MM.1S (cell line): Measurements from ENCODE around the gene KIF17.

Experiments
- DNase-seq: peaks from one replicate; pipeline ENCODE4 v3.0.0-alpha.2; 2015
- H2AFZ ChIP-seq: fragments of 300-600 bp; sonication (generic); 2 replicates; pipeline ENCODE4 v1.6.0; 2016; ENCODE audit warnings: antibody characterized with exemption, low read length
- H3F3A ChIP-seq: fragments of 300-600 bp; sonication (generic); 2 replicates; pipeline ENCODE4 v1.6.1; 2016; ENCODE audit warnings: mild to moderate bottlenecking, antibody characterized with exemption, low read length, moderate library complexity, mixed read lengths; ENCODE audit not compliant: insufficient read depth
- H3K27ac ChIP-seq: fragments of 300-600 bp; sonication (generic); 2 replicates; pipeline ENCODE4 v1.5.1; 2016; ENCODE audit warnings: mild to moderate bottlenecking, low read length
- H3K27me3 ChIP-seq: fragments of 300-600 bp; sonication (generic); replicated peaks from 2 replicates; pipeline ENCODE4 v1.6.0; 2016; ENCODE audit warnings: low read length; ENCODE audit not compliant: insufficient read depth
- H3K36me3 ChIP-seq: fragments of 300-600 bp; sonication (generic); replicated peaks from 2 replicates; pipeline ENCODE4 v1.6.1; 2016; ENCODE audit warnings: mild to moderate bottlenecking, low read length, mixed read lengths; ENCODE audit not compliant: insufficient read depth
- H3K4me1 ChIP-seq: fragments of 300-600 bp; sonication (generic); 2 replicates; pipeline ENCODE4 v1.6.1; 2016; ENCODE audit warnings: low read length, mixed read lengths
- H3K4me2 ChIP-seq: fragments of 300-600 bp; sonication (generic); 2 replicates; pipeline ENCODE4 v1.6.0; 2016; ENCODE audit warnings: low read depth, low read length
- H3K4me3 ChIP-seq: fragments of 300-600 bp; sonication (generic); 2 replicates; pipeline ENCODE4 v1.5.1; 2016; ENCODE audit warnings: low read length, mixed read lengths
- H3K79me2 ChIP-seq: fragments of 300-600 bp; sonication (generic); 2 replicates; pipeline ENCODE4 v1.6.1; 2016; ENCODE audit warnings: mixed run types, low read length, mixed read lengths
- H3K9ac ChIP-seq: fragments of 300-600 bp; sonication (generic); 2 replicates; pipeline ENCODE4 v1.6.1; 2016; ENCODE audit warnings: low read length, mixed read lengths
- H3K9me2 ChIP-seq: fragments of 300-600 bp; sonication (generic); replicated peaks from 2 replicates; pipeline ENCODE4 v1.6.1; 2016; ENCODE audit warnings: mild to moderate bottlenecking, low read length, mixed read lengths; ENCODE audit not compliant: insufficient read depth
- H3K9me3 ChIP-seq: fragments of 300-600 bp; sonication (generic); replicated peaks from 2 replicates; pipeline ENCODE4 v1.6.1; 2016; ENCODE audit warnings: mild to moderate bottlenecking, low read length, mixed read lengths; ENCODE audit not compliant: insufficient read depth
- H4K20me1 ChIP-seq: fragments of 300-600 bp; sonication (generic); 2 replicates; pipeline ENCODE4 v1.6.1; 2016; ENCODE audit warnings: mild to moderate bottlenecking, low read length, moderate library complexity, mixed read lengths; ENCODE audit not compliant: insufficient read depth
- CTCF ChIP-seq: fragments of 300-600 bp; sonication (generic); IDR thresholded peaks from 2 replicates; pipeline ENCODE4 v1.5.1; 2016; ENCODE audit warnings: antibody characterized with exemption, low read length, mixed read lengths
- EZH2 ChIP-seq: fragments of 300-600 bp; sonication (generic); optimal IDR thresholded peaks from 2 replicates; pipeline ENCODE3; 2017; ENCODE audit warnings: low read depth, mild to moderate bottlenecking, antibody characterized with exemption, low read length, mixed read lengths
- EZH2phosphoT487 ChIP-seq: fragments of 300-600 bp; sonication (generic); IDR thresholded peaks from 2 replicates; pipeline ENCODE4 v1.6.1; 2018; ENCODE audit warnings: antibody characterized with exemption, low read length

KIF17 gene

GRCh38 chr1:20724364-20725188 lies 6.8 kb upstream of the KIF17 start:
- Histone ChIP-seq H3K27ac (no peak overlapping the region), H3K9me3 (no peaks in the 10 kb centered on the region), H3K9ac (no peak overlapping the region), H3K36me3 (no peaks in the 10 kb centered on the region), H3K4me1 (no peaks in the 10 kb centered on the region), H3K4me2 (no peak overlapping the region), H3K9me2 (no peaks in the 10 kb centered on the region), H3K27me3 (peaks cover 100% of the 10 kb centered on the region), H2AFZ (no peak overlapping the region), H3F3A (no peaks in the 10 kb centered on the region), H3K79me2 (no peaks in the 10 kb centered on the region), H4K20me1 (no peaks in the 10 kb centered on the region), H3K4me3 (no peak overlapping the region)
- no peak for DNase-seq
- TF ChIP-seq CTCF (no peak), EZH2phosphoT487 (no peak), EZH2 (no peak)

- no peak for DNase-seq
- Histone ChIP-seq H3K27ac (no peak overlapping the region), H3K79me2 (no peaks in the 10 kb centered on the region)
Measured at GRCh38 chr1:20723537-20724363, 5.9 kb upstream of the KIF17 start.

GRCh38 chr1:20723159-20723536 lies 5.3 kb upstream of the KIF17 start:
- no peak overlapping the region for H2AFZ ChIP-seq
- DNase-seq, result no peak
- H3K36me3 ChIP-seq, result no peaks in the 10 kb centered on the region
- H3K4me2 ChIP-seq, result no peak overlapping the region
- H3K9me3 ChIP-seq, result no peaks in the 10 kb centered on the region
- H3K4me3 ChIP-seq, result no peak overlapping the region
- no peak for TF ChIP-seq EZH2phosphoT487
- TF ChIP-seq EZH2, result no peak
- no peak for TF ChIP-seq CTCF
- H3F3A ChIP-seq, result no peaks in the 10 kb centered on the region
- H3K27me3 ChIP-seq, result peaks cover 100% of the 10 kb centered on the region
- H3K4me1 ChIP-seq, result no peaks in the 10 kb centered on the region
- no peak overlapping the region for H3K9ac ChIP-seq
- no peaks in the 10 kb centered on the region for H3K79me2 ChIP-seq
- no peak overlapping the region for H3K27ac ChIP-seq
- H3K9me2 ChIP-seq, result no peaks in the 10 kb centered on the region
- H4K20me1 ChIP-seq, result no peaks in the 10 kb centered on the region

More at GRCh38 chr1:20723537-20724363, 5.9 kb upstream of the KIF17 start:
- Histone ChIP-seq H3K4me1 (no peaks in the 10 kb centered on the region), H3K36me3 (no peaks in the 10 kb centered on the region), H3K4me3 (no peak overlapping the region), H3F3A (no peaks in the 10 kb centered on the region), H3K9ac (no peak overlapping the region), H3K4me2 (no peak overlapping the region), H2AFZ (no peak overlapping the region), H3K27me3 (peaks cover 100% of the 10 kb centered on the region), H4K20me1 (no peaks in the 10 kb centered on the region), H3K9me2 (no peaks in the 10 kb centered on the region), H3K9me3 (no peaks in the 10 kb centered on the region)
- no peak for TF ChIP-seq EZH2phosphoT487
- no peak for TF ChIP-seq CTCF
- no peak for TF ChIP-seq EZH2
